ENCODE results near the gene RPTOR.

RPTOR gene

DNA sequence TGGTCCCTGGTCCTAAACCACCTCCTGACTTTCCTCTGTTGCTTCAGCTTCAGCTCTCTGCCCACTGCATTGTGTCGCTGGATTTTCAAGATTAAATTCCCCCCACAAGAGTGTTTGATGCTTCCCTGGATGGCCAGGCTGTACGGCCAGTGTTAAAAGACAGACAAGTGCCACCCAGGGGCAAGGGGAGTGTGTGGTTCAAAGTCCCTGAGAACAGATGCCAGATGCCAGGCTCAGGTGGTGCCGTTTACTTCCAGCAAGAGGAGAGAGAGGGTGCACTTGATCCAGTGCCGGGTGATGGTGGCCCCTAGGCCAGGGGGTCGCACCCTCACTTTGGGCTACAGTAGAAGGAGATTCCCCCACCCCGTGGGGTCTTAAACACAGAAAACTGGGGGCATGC, 109.2 kb downstream of the RPTOR start:
- no peak for DNase-seq (ENCODE audit: low read depth)
- TF ChIP-seq, protein P1, sequence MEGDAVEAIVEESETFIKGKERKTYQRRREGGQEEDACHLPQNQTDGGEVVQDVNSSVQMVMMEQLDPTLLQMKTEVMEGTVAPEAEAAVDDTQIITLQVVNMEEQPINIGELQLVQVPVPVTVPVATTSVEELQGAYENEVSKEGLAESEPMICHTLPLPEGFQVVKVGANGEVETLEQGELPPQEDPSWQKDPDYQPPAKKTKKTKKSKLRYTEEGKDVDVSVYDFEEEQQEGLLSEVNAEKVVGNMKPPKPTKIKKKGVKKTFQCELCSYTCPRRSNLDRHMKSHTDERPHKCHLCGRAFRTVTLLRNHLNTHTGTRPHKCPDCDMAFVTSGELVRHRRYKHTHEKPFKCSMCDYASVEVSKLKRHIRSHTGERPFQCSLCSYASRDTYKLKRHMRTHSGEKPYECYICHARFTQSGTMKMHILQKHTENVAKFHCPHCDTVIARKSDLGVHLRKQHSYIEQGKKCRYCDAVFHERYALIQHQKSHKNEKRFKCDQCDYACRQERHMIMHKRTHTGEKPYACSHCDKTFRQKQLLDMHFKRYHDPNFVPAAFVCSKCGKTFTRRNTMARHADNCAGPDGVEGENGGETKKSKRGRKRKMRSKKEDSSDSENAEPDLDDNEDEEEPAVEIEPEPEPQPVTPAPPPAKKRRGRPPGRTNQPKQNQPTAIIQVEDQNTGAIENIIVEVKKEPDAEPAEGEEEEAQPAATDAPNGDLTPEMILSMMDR (IDR thresholded peaks at IDR 0.05; ENCODE audit: control insufficient read depth, insufficient read depth, low read depth, low read length, missing control alignments) = no peak
- no peak overlapping the region for H3K4me3 ChIP-seq (ENCODE audit: control insufficient read depth, low read depth, low read length)

GRCh38 chr17:80655608-80656007, 111.0 kb downstream of the RPTOR start:
- no peak overlapping the region for H3K4me3 ChIP-seq (ENCODE audit: control insufficient read depth, low read depth, low read length)
- TF ChIP-seq, protein P1 (IDR thresholded peaks at IDR 0.05; ENCODE audit: control insufficient read depth, insufficient read depth, low read depth, low read length, missing control alignments) = no peak
- no peak for DNase-seq (ENCODE audit: low read depth)

DNA sequence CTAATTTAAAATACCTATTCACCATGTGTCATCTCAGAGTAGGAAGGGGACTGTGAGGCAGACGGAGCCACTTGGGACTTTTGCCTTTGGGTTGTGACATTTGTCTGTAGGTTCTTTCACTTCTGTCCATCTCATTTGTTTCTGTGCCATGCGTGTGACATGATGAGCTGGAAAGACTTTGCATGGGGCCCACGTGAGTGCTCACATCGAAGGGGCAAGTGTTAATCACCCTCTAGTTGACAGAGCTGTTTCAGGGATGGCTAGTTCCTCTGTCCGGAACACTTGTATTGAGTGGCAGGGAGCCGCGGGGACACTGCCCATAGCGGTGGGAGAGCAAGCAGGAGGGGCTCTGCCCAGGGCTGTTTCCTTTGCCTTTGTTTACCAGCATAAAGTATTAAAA, 112.0 kb downstream of the RPTOR start:
- no peak overlapping the region for H3K4me3 ChIP-seq (ENCODE audit: control insufficient read depth, low read depth, low read length)
- TF ChIP-seq, protein P1 (IDR thresholded peaks at IDR 0.05; ENCODE audit: control insufficient read depth, insufficient read depth, low read depth, low read length, missing control alignments) = no peak
- no peak for DNase-seq (ENCODE audit: low read depth)

DNA sequence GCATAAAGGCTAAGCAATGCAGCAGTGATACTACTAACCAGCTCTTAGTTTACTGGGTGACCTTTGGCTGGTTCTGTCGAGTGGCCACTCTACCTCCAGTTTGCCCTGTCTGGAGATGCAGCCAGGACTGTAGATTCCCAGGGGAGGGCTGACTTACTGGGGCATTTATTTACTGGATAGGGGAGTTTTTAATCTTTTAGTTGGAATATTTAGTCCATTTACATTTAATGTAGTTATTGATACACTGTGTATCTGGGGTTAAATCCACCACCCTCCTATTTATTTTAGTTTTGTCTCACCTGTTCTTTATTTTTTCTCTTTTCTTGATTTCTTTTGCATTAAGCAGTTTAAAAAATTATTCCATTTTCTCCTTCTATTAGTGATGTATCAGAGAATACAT, 112.9 kb downstream of the RPTOR start:
- no peak overlapping the region for H3K4me3 ChIP-seq (ENCODE audit: control insufficient read depth, low read depth, low read length)
- TF ChIP-seq, protein P1 (IDR thresholded peaks at IDR 0.05; ENCODE audit: control insufficient read depth, insufficient read depth, low read depth, low read length, missing control alignments) = no peak
- DNase-seq (ENCODE audit: low read depth) = no peak

DNA sequence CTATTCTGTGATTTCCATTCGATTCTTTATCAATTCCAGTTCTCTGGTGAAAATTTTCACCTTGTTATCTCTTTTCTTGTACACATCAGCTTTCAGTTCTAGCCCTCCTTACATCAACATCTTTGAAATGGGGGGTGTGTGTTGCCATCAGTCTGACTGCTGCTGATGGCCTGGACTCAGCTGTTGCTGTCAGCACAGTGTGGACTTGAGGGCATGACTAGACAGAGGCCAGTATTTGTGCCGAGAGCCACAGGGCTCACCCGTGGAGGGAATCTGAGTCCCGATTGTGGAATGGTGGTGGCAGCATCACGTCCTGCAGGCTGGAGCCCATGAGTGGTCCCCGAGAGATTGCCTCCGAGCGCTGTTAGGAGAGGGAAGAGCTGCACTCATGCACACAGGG, 114.2 kb downstream of the RPTOR start:
- DNase-seq (ENCODE audit: low read depth) = no peak
- TF ChIP-seq, protein P1 (IDR thresholded peaks at IDR 0.05; ENCODE audit: control insufficient read depth, insufficient read depth, low read depth, low read length, missing control alignments) = no peak
- no peak overlapping the region for H3K4me3 ChIP-seq (ENCODE audit: control insufficient read depth, low read depth, low read length)

DNA sequence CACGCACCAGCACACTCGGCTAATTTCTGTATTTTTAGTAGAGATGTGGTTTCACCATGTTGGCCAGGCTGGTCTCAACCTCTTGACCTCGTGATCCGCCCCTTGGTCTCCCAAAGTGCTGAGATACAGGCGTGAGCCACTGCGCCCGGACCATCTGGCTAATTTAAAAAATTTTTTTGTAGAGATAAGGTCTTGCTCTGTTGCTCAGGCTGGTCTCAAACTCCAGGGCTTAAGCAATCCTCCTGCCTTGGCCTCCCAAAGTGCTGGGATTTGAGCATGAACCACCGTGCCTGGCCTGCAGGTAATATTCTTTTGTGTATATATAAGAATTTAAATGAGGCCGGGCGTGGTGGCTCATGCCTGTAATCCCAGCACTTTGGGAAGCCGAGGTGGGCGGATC, 115.0 kb downstream of the RPTOR start:
- TF ChIP-seq, protein P1 (IDR thresholded peaks at IDR 0.05; ENCODE audit: control insufficient read depth, insufficient read depth, low read depth, low read length, missing control alignments) = no peak
- no peak for DNase-seq (ENCODE audit: low read depth)
- no peak overlapping the region for H3K4me3 ChIP-seq (ENCODE audit: control insufficient read depth, low read depth, low read length)
